Upper lobe of right lung (tissue), 1 donor: ENCODE measurements around the gene CDK6. TPM values are rescaled to one million over a fixed set of nuclear protein-coding genes. Genes with fewer than 3 reads are reported as not detected.
A peak's percentile ranks its signal among the peaks of the same experiment; 100 is the strongest.

Experiments used
- ATAC-seq: fragments of 200-7000 bp; cut with Tn5 transposase; one replicate; pipeline ENCODE4 v1.9.1; 2020; ENCODE audit warnings: mild to moderate bottlenecking, moderate library complexity
- DNase-seq: peaks from one replicate; pipeline ENCODE4 v3.0.0-alpha.2; 2020
- H3K27ac ChIP-seq: fragments of 200-600 bp; one replicate; pipeline ENCODE4 v1.8.0; 2022
- H3K27me3 ChIP-seq: fragments of 200-600 bp; one replicate; pipeline ENCODE4 v1.8.0; 2022; ENCODE audit warnings: mild to moderate bottlenecking
- H3K36me3 ChIP-seq: fragments of 200-600 bp; one replicate; pipeline ENCODE4 v1.8.0; 2022
- H3K4me1 ChIP-seq: fragments of 200-600 bp; one replicate; pipeline ENCODE4 v1.8.0; 2022
- H3K4me3 ChIP-seq: fragments of 200-600 bp; one replicate; pipeline ENCODE4 v1.8.0; 2022; ENCODE audit warnings: mild to moderate bottlenecking
- H3K9me3 ChIP-seq: fragments of 200-600 bp; one replicate; pipeline ENCODE4 v1.8.0; 2022
- intact Hi-C: fragments of 100-400 bp; cut with DNase I; formaldehyde crosslinking; loops from one replicate; pipeline ENCODE4 v1.11.0; 2022
- total RNA-seq: library from RNA; stranded (reverse); fragmentation: NEBNext Ultra II Directional; extraction: Animal tissue kit (Norgen Biotek cat#: 25700); gene quantifications from one replicate; pipeline ENCODE4 v1.2.1, GENCODE V29; 2021
- TF ChIP-seq, protein P1 (sequence below): fragments of 200-600 bp; IDR thresholded peaks from one replicate; pipeline ENCODE4 v1.8.0; 2022; ENCODE audit warnings: antibody characterized with exemption
- donor health status: DM: no; HTN: yes; CAD: no; lungs with severe emphysema.

The CDK6 gene
- total RNA-seq, 1 donor from 2014 or later, result 22.4 TPM

GRCh38 chr7:92732316-92733036 is 103.9 kb downstream of the CDK6 start:
- peaks cover 4% of the 10 kb centered on the region for H3K4me1 ChIP-seq
- TF ChIP-seq, protein P1, sequence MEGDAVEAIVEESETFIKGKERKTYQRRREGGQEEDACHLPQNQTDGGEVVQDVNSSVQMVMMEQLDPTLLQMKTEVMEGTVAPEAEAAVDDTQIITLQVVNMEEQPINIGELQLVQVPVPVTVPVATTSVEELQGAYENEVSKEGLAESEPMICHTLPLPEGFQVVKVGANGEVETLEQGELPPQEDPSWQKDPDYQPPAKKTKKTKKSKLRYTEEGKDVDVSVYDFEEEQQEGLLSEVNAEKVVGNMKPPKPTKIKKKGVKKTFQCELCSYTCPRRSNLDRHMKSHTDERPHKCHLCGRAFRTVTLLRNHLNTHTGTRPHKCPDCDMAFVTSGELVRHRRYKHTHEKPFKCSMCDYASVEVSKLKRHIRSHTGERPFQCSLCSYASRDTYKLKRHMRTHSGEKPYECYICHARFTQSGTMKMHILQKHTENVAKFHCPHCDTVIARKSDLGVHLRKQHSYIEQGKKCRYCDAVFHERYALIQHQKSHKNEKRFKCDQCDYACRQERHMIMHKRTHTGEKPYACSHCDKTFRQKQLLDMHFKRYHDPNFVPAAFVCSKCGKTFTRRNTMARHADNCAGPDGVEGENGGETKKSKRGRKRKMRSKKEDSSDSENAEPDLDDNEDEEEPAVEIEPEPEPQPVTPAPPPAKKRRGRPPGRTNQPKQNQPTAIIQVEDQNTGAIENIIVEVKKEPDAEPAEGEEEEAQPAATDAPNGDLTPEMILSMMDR, result no peak
- ATAC-seq, result peak; percentile 53
- H3K36me3 ChIP-seq, result no peaks in the 10 kb centered on the region
- intact Hi-C loops, result no loop called here
- DNase-seq, result no peak
- no peak overlapping the region for H3K4me3 ChIP-seq
- no peaks in the 10 kb centered on the region for H3K9me3 ChIP-seq
- H3K27ac ChIP-seq, result no peak overlapping the region
- H3K27me3 ChIP-seq, result no peaks in the 10 kb centered on the region

DNA sequence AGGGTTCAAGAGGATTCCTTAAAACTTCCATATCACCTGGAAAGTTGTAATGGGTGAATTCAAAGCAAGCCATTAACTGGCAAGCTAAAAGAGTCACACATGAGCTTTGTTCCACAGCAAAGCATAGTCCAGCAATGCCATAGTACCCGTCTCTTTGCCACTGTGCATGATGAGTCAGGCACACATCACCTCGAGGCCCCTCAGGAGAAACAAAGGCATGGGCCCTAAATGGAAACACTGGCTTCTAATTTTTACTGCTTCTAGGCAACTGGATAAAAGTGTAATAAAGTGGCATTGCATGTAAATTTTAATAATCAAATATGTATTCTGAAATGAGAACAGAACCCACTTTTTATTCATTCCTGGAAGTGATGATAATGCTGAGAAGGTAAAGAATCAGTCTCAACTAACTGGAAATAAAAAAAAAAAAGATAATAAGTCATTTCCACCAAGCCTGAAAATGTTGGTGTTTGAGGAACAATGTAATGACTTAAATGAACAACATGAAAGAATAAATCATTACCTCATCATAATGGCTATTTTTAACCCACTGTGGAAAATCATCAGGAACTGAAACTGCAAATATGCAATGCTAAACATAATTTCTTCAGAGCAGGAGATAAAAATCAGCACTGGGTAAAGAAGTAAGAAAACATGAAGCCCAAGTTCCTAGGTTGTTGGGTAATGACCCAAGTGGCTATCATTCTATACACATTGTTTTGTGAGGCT is 104.9 kb downstream of the CDK6 start:
- no peaks in the 10 kb centered on the region for H3K27me3 ChIP-seq
- H3K36me3 ChIP-seq, result no peaks in the 10 kb centered on the region
- TF ChIP-seq, protein P1, result no peak
- H3K9me3 ChIP-seq, result no peaks in the 10 kb centered on the region
- intact Hi-C loops, result no loop called here
- no peak overlapping the region for H3K27ac ChIP-seq
- peaks cover 4% of the 10 kb centered on the region for H3K4me1 ChIP-seq
- H3K4me3 ChIP-seq, result no peak overlapping the region
- no peak for DNase-seq
- ATAC-seq, result peak; percentile 70

DNA sequence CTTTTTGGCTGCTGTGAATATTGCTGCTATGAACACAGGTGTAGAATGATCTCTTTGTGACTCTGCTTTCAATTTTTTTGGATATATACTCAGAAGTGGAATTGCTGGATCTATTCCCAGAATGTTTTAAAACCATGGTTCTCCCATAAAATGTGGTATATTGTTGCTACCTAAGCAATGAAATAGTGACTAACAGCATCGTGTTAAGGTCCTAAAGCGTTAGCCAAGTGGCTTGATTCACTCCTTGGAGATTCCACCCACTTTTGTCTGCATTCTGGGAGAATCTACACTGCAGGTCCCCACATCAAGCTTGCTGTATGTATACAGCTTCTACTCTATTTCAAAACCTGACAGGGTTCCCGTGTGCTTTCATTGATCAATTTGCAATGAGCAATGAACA is 105.6 kb downstream of the CDK6 start:
- no peak overlapping the region for H3K4me3 ChIP-seq
- H3K36me3 ChIP-seq, result no peaks in the 10 kb centered on the region
- TF ChIP-seq, protein P1, result no peak
- intact Hi-C loops, result no loop called here
- H3K9me3 ChIP-seq, result no peaks in the 10 kb centered on the region
- no peak for DNase-seq
- ATAC-seq, result no peak
- H3K27ac ChIP-seq, result no peak overlapping the region
- peaks cover 4% of the 10 kb centered on the region for H3K4me1 ChIP-seq
- no peaks in the 10 kb centered on the region for H3K27me3 ChIP-seq

DNA sequence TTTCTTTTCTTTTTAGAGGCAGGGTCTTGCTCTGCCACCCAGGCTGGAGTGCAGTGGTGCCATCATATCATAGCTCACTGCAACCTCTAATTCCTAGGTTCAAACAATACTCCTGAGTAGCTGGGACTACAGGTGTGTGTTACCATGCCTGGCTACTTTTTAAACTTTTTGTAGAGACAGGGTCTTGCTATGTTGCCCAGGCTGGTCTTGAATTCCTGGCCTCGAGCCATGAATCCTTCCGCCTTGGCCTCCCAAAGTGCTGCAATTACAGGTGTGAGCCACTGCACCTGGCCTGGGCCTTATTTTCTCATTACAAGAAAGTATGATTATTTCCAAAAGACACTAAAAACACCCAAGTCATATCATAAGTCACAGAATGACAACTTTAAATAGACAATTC is 106.6 kb downstream of the CDK6 start:
- Histone ChIP-seq H3K9me3 (no peaks in the 10 kb centered on the region), H3K36me3 (no peaks in the 10 kb centered on the region), H3K27ac (no peak overlapping the region), H3K4me3 (no peak overlapping the region), H3K4me1 (peaks cover 4% of the 10 kb centered on the region), H3K27me3 (no peaks in the 10 kb centered on the region)
- TF ChIP-seq, protein P1, result no peak
- ATAC-seq (no peak), DNase-seq (no peak)
- intact Hi-C loops, result no loop called here

- ATAC-seq, result no peak
- TF ChIP-seq, protein P1, result no peak
- intact Hi-C loops, result no loop called here
- H3K4me3 ChIP-seq, result no peak overlapping the region
- no peaks in the 10 kb centered on the region for H3K9me3 ChIP-seq
- no peak overlapping the region for H3K27ac ChIP-seq
- DNase-seq, result no peak
- H3K36me3 ChIP-seq, result no peaks in the 10 kb centered on the region
- no peaks in the 10 kb centered on the region for H3K27me3 ChIP-seq
- peaks cover 5% of the 10 kb centered on the region for H3K4me1 ChIP-seq
Observed at GRCh38 chr7:92729172-92729571, 107.2 kb downstream of the CDK6 start.
